CD8-positive, alpha-beta memory T cell (primary cell): ENCODE results near the gene GOLGB1. TPM values are rescaled to one million over a fixed set of nuclear protein-coding genes. Genes with fewer than 3 reads are reported as not detected.

Source experiments
- CTCF ChIA-PET: fragments of 350-600 bp; sonication (Branson Sonifier 250); formaldehyde crosslinking; loops from one replicate; lab custom pipeline; 2021; ENCODE audit warnings: antibody characterized with exemption; lab: Charles Lee
- POLR2A ChIA-PET: fragments of 350-600 bp; sonication (Branson Sonifier 250); formaldehyde crosslinking; loops from one replicate; lab custom pipeline; 2021; ENCODE audit warnings: antibody characterized with exemption; lab: Charles Lee
- DNase-seq, 5 donors: peaks; one replicate each; pipeline versions ENCODE4 v3.0.0 to v3.0.0-alpha.2; 2020 to 2022; ENCODE audit warnings: mixed read lengths in 1 of 5
- H3K27ac ChIP-seq: one replicate; pipeline ENCODE4 v1.7.0; 2013; ENCODE audit warnings: low read depth, mild to moderate bottlenecking, low read length, moderate library complexity
- H3K27me3 ChIP-seq: 2 replicates; pipeline ENCODE4 v1.7.0; 2013; ENCODE audit warnings: low read length, mild to moderate bottlenecking; ENCODE audit not compliant: insufficient read depth, poor library complexity, severe bottlenecking
- H3K36me3 ChIP-seq: 2 replicates; pipeline ENCODE4 v1.7.0; 2013; ENCODE audit warnings: mild to moderate bottlenecking, low read length, moderate library complexity; ENCODE audit not compliant: insufficient read depth
- H3K4me1 ChIP-seq: 2 replicates; pipeline ENCODE4 v1.7.0; 2013; ENCODE audit warnings: mild to moderate bottlenecking, low read length, moderate library complexity; ENCODE audit not compliant: insufficient read depth
- H3K4me3 ChIP-seq: 2 replicates; pipeline ENCODE4 v1.7.0; 2013; ENCODE audit warnings: mild to moderate bottlenecking, low read length
- H3K9me3 ChIP-seq: 2 replicates; pipeline ENCODE4 v1.7.0; 2013; ENCODE audit warnings: mild to moderate bottlenecking, low read length
- H3K27ac Mint-ChIP-seq, 8 donors: one replicate each; pipeline ENCODE4 v1.8.0; 2020 to 2021; ENCODE audit warnings: mixed read lengths in 8 of 8, mild to moderate bottlenecking in 6 of 8, inconsistent platforms in 3 of 8, moderate library complexity in 3 of 8
- H3K27me3 Mint-ChIP-seq, 2 donors: one replicate each; pipeline ENCODE4 v1.8.0; 2020 to 2021; ENCODE audit warnings: mixed read lengths in 2 of 2, mild to moderate bottlenecking in 1 of 2, moderate library complexity in 1 of 2
- H3K36me3 Mint-ChIP-seq, 3 donors: one replicate each; pipeline ENCODE4 v1.8.0; 2020 to 2021; ENCODE audit warnings: mixed read lengths in 3 of 3, inconsistent platforms in 1 of 3, mild to moderate bottlenecking in 1 of 3
- H3K4me1 Mint-ChIP-seq, 3 donors: one replicate each; pipeline ENCODE4 v1.8.0; 2020 to 2021; ENCODE audit warnings: mixed read lengths in 3 of 3, inconsistent platforms in 1 of 3, mild to moderate bottlenecking in 1 of 3
- H3K4me3 Mint-ChIP-seq, 7 donors: one replicate each; pipeline ENCODE4 v1.8.0; 2020 to 2021; ENCODE audit warnings: mixed read lengths in 7 of 7, mild to moderate bottlenecking in 6 of 7, moderate library complexity in 4 of 7, inconsistent platforms in 2 of 7
- H3K9me3 Mint-ChIP-seq, 5 donors: one replicate each; pipeline ENCODE4 v1.8.0; 2020 to 2022; ENCODE audit warnings: mixed read lengths in 5 of 5, mild to moderate bottlenecking in 3 of 5, moderate library complexity in 2 of 5, inconsistent platforms in 1 of 5
- polyA plus RNA-seq: library from polyadenylated mRNA; unstranded; fragments of 300-500 nt; fragmentation: Illumina TruSeq; gene quantifications from one replicate; pipeline ENCODE4 v1.2.3, GENCODE V29; 2021
- total RNA-seq, 2 experiments: library from RNA; stranded (reverse); gene quantifications; one replicate each; pipeline ENCODE4 v1.2.3, GENCODE V29; 2021

Gene GOLGB1
- total and polyA plus RNA-seq, 3 experiments from 2014 or later = 16.0 to 20.6 (median 17.3) TPM

GRCh38 chr3:121621491-121621890 lies 128.1 kb downstream of the GOLGB1 start:
- no peaks in the 10 kb centered on the region for H3K9me3 Mint-ChIP-seq
- no peak overlapping the region for H3K27ac Mint-ChIP-seq
- ChIA-PET POLR2A (no interaction called here), CTCF (no interaction called here)
- Histone ChIP-seq H3K27ac (no peak overlapping the region), H3K4me1 (no peaks in the 10 kb centered on the region), H3K36me3 (no peaks in the 10 kb centered on the region), H3K9me3 (no peaks in the 10 kb centered on the region), H3K27me3 (no peaks in the 10 kb centered on the region), H3K4me3 (no peak overlapping the region)
- no peaks in the 10 kb centered on the region for H3K4me1 Mint-ChIP-seq
- no peak overlapping the region for H3K4me3 Mint-ChIP-seq
- no peaks in the 10 kb centered on the region for H3K36me3 Mint-ChIP-seq
- DNase-seq = no peak
- peaks cover 1 to 11% of the 10 kb centered on the region in 2 donors for H3K27me3 Mint-ChIP-seq

- peaks cover 1 to 11% of the 10 kb centered on the region in 2 donors for H3K27me3 Mint-ChIP-seq
- H3K27ac Mint-ChIP-seq = no peak overlapping the region
- POLR2A ChIA-PET = no interaction called here
- no peak overlapping the region for H3K4me3 ChIP-seq
- H3K4me3 Mint-ChIP-seq = no peak overlapping the region
- H3K4me1 Mint-ChIP-seq = no peaks in the 10 kb centered on the region
- H3K9me3 Mint-ChIP-seq = no peaks in the 10 kb centered on the region
- H3K36me3 ChIP-seq = no peaks in the 10 kb centered on the region
- CTCF ChIA-PET = no interaction called here
- no peaks in the 10 kb centered on the region for H3K9me3 ChIP-seq
- DNase-seq = no peak
- no peaks in the 10 kb centered on the region for H3K27me3 ChIP-seq
- no peaks in the 10 kb centered on the region for H3K4me1 ChIP-seq
- H3K27ac ChIP-seq = no peak overlapping the region
- no peaks in the 10 kb centered on the region for H3K36me3 Mint-ChIP-seq
These were observed 129.8 kb downstream of the GOLGB1 start for GRCh38 chr3:121619691-121620090.

Other genes starting within 250 kb of the GOLGB1 start
- gene POLQ, start 203.8 kb downstream of the GOLGB1 start, total RNA-seq = 10 to 100 TPM; 12.4 TPM
- gene POLQ, start 203.8 kb downstream of the GOLGB1 start, polyA plus RNA-seq = 0.05 TPM
- gene ARGFX, start 181.8 kb downstream of the GOLGB1 start, total RNA-seq = not detected
- gene ARGFX, start 181.8 kb downstream of the GOLGB1 start, polyA plus RNA-seq = not detected
- not detected for gene FBXO40, start 156.4 kb downstream of the GOLGB1 start, total RNA-seq
- gene FBXO40, start 156.4 kb downstream of the GOLGB1 start, polyA plus RNA-seq = not detected
- gene HCLS1, start 88.8 kb downstream of the GOLGB1 start, total RNA-seq = 100 to 1,000 TPM; 184 to 197 TPM
- gene HCLS1, start 88.8 kb downstream of the GOLGB1 start, polyA plus RNA-seq = 493 TPM
- 10 to 100 TPM; 27.3 to 27.4 TPM for gene IQCB1, start 85.3 kb upstream of the GOLGB1 start, total RNA-seq
- gene IQCB1, start 85.3 kb upstream of the GOLGB1 start, polyA plus RNA-seq = 21.3 TPM
- gene EAF2, start 85.5 kb upstream of the GOLGB1 start, total RNA-seq = 1 to 10 TPM; 7.8 to 8.9 TPM
- 14.1 TPM for gene EAF2, start 85.5 kb upstream of the GOLGB1 start, polyA plus RNA-seq
- gene SLC15A2, start 144.7 kb upstream of the GOLGB1 start, total RNA-seq = under 1 TPM; 0.88 to 0.91 TPM
- gene SLC15A2, start 144.7 kb upstream of the GOLGB1 start, polyA plus RNA-seq = 0.15 TPM